Esophagus muscularis mucosa (tissue), 4 donors: ENCODE measurements around the gene ROBO2. TPM values are rescaled to one million over a fixed set of nuclear protein-coding genes. Genes with fewer than 3 reads are reported as not detected.

Experiments used
- DNase-seq: peaks from one replicate; pipeline ENCODE4 v3.0.0-alpha.2; 2017; ENCODE audit errors: extremely low spot score
- H3K27ac ChIP-seq, 4 donors: fragments of 200-600 bp; sonication (generic); replicated peaks in 1 of 4; 1 replicate in 3 of 4; 2 replicates in 1 of 4; pipeline ENCODE4 v1.5.1; 2016 to 2019; ENCODE audit warnings: mild to moderate bottlenecking in 1 of 4
- H3K27me3 ChIP-seq, 4 donors: fragments of 200-600 bp; sonication (generic); one replicate each; pipeline versions ENCODE4 v1.5.1 to v1.6.0; 2016 to 2019
- H3K36me3 ChIP-seq, 4 donors: fragments of 200-600 bp; sonication (generic); one replicate each; pipeline ENCODE4 v1.5.1; 2016 to 2019
- H3K4me1 ChIP-seq, 4 donors: fragments of 200-600 bp; sonication (generic); one replicate each; pipeline ENCODE4 v1.5.1; 2016 to 2019
- H3K4me3 ChIP-seq, 4 donors: fragments of 200-600 bp; sonication (generic); 1 replicate in 2 of 4; 2 replicates in 2 of 4; pipeline ENCODE4 v1.5.1; 2016 to 2019; ENCODE audit warnings: mild to moderate bottlenecking in 4 of 4, moderate library complexity in 1 of 4
- H3K9me3 ChIP-seq, 4 donors: fragments of 200-600 bp; sonication (generic); 1 replicate in 3 of 4; 2 replicates in 1 of 4; pipeline ENCODE4 v1.5.1; 2016 to 2019
- CTCF ChIP-seq, 3 experiments: fragments of 200-600 bp in 2 of 3; fragments of 450-650 bp in 1 of 3; sonication (generic) in 2 of 3; IDR thresholded peaks; one replicate each; pipeline ENCODE4 v1.5.1; 2017 to 2019; ENCODE audit warnings: antibody characterized with exemption in 3 of 3, mild to moderate bottlenecking in 2 of 3, moderate library complexity in 1 of 3
- EP300 ChIP-seq: sonication (generic); formaldehyde crosslinking; IDR thresholded peaks from one replicate; pipeline ENCODE4 v1.6.1; 2017; ENCODE audit warnings: antibody characterized with exemption
- POLR2A ChIP-seq: fragments of 450-650 bp; IDR thresholded peaks from one replicate; pipeline ENCODE4 v1.6.1; 2017; ENCODE audit warnings: antibody characterized with exemption, moderate library complexity, mild to moderate bottlenecking, low read depth
- POLR2AphosphoS5 ChIP-seq, 2 donors: sonication (generic); formaldehyde crosslinking; IDR thresholded peaks; one replicate each; pipeline ENCODE4 v1.6.1; 2017; ENCODE audit warnings: antibody characterized with exemption in 2 of 2
- WGBS: methylation state at CpG from one replicate; pipeline ENCODE4 v1.1.5; 2018; 5-methylcytosine and 5-hydroxymethylcytosine counted together
- intact Hi-C: fragments of 100-400 bp; cut with DNase I; formaldehyde crosslinking; loops from one replicate; pipeline ENCODE4 v1.15.1; 2023
- total RNA-seq, 4 donors: library from RNA; depleted of rRNA; stranded (reverse); fragments of >200 nt; gene quantifications; one replicate each; pipeline versions ENCODE4 v1.1.0 to v1.2.1, GENCODE V29; 2016

ROBO2 gene
- total RNA-seq, 4 donors from 2014 or later, result 0.83 to 2.1 (median 1.3) TPM

- DNase-seq, result no peak
- H3K27me3 ChIP-seq, result no peaks in the 10 kb centered on the region
- H3K36me3 ChIP-seq, result no peaks in the 10 kb centered on the region
- no peak overlapping the region for H3K27ac ChIP-seq
- TF ChIP-seq POLR2A (no peak), POLR2AphosphoS5 (IDR thresholded peaks at IDR 0.05) (no peak), EP300 (no peak), CTCF (IDR thresholded peaks at IDR 0.05) (no peak)
- H3K4me1 ChIP-seq, result no peaks in the 10 kb centered on the region
- H3K4me3 ChIP-seq, result no peak overlapping the region
- intact Hi-C loops, result no loop called here
- 91% methylated on average over 11 of the region's 11 CpGs for WGBS
- no peaks in the 10 kb centered on the region for H3K9me3 ChIP-seq
Observed at GRCh38 chr3:77071809-77072208, 31.9 kb downstream of the ROBO2 start.

- WGBS, result 81% methylated on average over 1 of the region's 1 CpG
- Histone ChIP-seq H3K27me3 (no peaks in the 10 kb centered on the region), H3K4me1 (no peaks in the 10 kb centered on the region), H3K4me3 (no peak overlapping the region), H3K36me3 (no peaks in the 10 kb centered on the region), H3K27ac (no peak overlapping the region), H3K9me3 (no peaks in the 10 kb centered on the region)
- DNase-seq, result no peak
- intact Hi-C loops, result no loop called here
- TF ChIP-seq POLR2A, result no peak
- no peak for TF ChIP-seq EP300
- no peak for TF ChIP-seq POLR2AphosphoS5 (IDR thresholded peaks at IDR 0.05)
- no peak for TF ChIP-seq CTCF (IDR thresholded peaks at IDR 0.05)
Observed at GRCh38 chr3:77072232-77072631, 32.3 kb downstream of the ROBO2 start.

GRCh38 chr3:77078279-77078678 lies 38.4 kb downstream of the ROBO2 start:
- 91% methylated on average over 2 of the region's 2 CpGs for WGBS
- H3K4me1 ChIP-seq, result peaks cover 0 to 7% (median 6%) of the 10 kb centered on the region in 4 donors
- H3K27ac ChIP-seq, result no peak overlapping the region
- DNase-seq, result no peak
- intact Hi-C loops, result no loop called here
- H3K27me3 ChIP-seq, result no peaks in the 10 kb centered on the region
- no peaks in the 10 kb centered on the region for H3K9me3 ChIP-seq
- no peaks in the 10 kb centered on the region for H3K36me3 ChIP-seq
- no peak overlapping the region for H3K4me3 ChIP-seq
- TF ChIP-seq EP300, result no peak
- TF ChIP-seq POLR2AphosphoS5 (IDR thresholded peaks at IDR 0.05), result no peak
- no peak for TF ChIP-seq CTCF (IDR thresholded peaks at IDR 0.05)
- TF ChIP-seq POLR2A, result no peak

- Histone ChIP-seq H3K36me3 (no peaks in the 10 kb centered on the region), H3K27me3 (no peaks in the 10 kb centered on the region), H3K27ac (no peak overlapping the region), H3K4me1 (peaks cover 0 to 7% (median 6%) of the 10 kb centered on the region in 4 donors), H3K4me3 (no peak overlapping the region), H3K9me3 (no peaks in the 10 kb centered on the region)
- 87% methylated on average over 12 of the region's 12 CpGs for WGBS
- intact Hi-C loops, result no loop called here
- TF ChIP-seq POLR2AphosphoS5 (IDR thresholded peaks at IDR 0.05), result no peak
- TF ChIP-seq EP300, result no peak
- TF ChIP-seq POLR2A, result no peak
- TF ChIP-seq CTCF (IDR thresholded peaks at IDR 0.05), result no peak
- no peak for DNase-seq
Observed at GRCh38 chr3:77079988-77080610, 40.2 kb downstream of the ROBO2 start.

- intact Hi-C loops, result no loop called here
- Histone ChIP-seq H3K27me3 (no peaks in the 10 kb centered on the region), H3K36me3 (no peaks in the 10 kb centered on the region), H3K27ac (no peak overlapping the region), H3K4me3 (no peak overlapping the region), H3K4me1 (peaks cover 0 to 7% (median 6%) of the 10 kb centered on the region in 4 donors), H3K9me3 (no peaks in the 10 kb centered on the region)
- 39% methylated on average over 3 of the region's 3 CpGs for WGBS
- no peak for DNase-seq
- no peak for TF ChIP-seq EP300
- no peak for TF ChIP-seq POLR2A
- no peak for TF ChIP-seq POLR2AphosphoS5 (IDR thresholded peaks at IDR 0.05)
Observed at GRCh38 chr3:77081240-77081661, 41.4 kb downstream of the ROBO2 start.
